HG03442 (cell line): ENCODE measurements around the gene MMP15.
A peak's percentile ranks its signal among the peaks of the same experiment; 100 is the strongest.

Source experiments
- ATAC-seq: cut with Tn5 transposase; IDR thresholded peaks from one replicate; pipeline ENCODE4 v1.9.1; 2021; ENCODE audit warnings: mild to moderate bottlenecking, moderate library complexity; ENCODE audit not compliant: unreplicated experiment

Gene MMP15

DNA sequence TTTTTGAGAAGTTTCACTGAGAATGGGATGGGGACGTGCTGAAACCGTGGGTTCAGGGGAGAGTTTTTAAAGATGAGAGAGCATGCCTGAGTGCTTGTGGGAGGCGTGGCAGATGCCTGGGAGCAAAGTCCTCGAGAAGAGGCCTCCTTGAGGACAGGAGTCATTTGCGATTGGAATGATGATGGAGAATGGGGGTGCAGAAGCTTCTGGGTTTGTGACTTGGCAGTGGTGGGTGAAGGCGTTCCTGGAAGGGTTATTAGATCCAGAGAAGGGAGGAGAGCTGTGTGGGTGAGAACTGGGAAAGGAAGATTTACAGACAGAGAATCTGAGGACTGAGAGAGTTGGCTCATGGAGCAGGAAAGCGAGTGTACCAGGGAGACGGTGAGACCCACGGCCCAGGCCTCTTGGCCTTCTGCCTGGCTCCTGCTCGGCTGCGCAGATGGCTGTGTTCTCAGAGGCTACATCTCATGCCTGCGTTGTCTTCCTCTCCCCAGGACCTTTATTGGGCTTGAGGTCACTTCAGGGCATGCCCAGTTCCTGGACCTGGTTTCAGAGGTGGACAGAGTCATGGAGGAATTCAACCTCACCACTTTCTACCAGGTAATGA is 8.6 kb upstream of the MMP15 start:
- ATAC-seq: no peak

DNA sequence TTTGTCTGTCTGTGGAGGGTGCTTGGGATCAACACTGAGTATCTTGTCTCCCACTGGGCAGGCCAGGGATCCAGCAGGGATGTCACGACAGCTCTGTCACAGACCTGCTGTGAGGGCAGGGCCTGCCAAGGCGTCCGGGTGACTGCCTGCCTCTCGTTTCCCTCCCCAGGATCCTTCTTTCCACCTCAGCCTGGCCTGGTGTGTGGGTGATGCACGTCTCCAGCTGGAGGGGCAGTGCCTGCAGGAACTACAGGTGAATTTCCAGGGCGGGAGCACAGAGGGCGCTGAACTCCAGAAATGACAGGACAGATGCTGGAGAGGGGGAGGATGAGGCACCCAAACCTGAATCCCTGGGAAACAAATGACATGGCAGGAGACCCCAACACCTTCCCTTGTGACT is 6.8 kb upstream of the MMP15 start:
- ATAC-seq: no peak

DNA sequence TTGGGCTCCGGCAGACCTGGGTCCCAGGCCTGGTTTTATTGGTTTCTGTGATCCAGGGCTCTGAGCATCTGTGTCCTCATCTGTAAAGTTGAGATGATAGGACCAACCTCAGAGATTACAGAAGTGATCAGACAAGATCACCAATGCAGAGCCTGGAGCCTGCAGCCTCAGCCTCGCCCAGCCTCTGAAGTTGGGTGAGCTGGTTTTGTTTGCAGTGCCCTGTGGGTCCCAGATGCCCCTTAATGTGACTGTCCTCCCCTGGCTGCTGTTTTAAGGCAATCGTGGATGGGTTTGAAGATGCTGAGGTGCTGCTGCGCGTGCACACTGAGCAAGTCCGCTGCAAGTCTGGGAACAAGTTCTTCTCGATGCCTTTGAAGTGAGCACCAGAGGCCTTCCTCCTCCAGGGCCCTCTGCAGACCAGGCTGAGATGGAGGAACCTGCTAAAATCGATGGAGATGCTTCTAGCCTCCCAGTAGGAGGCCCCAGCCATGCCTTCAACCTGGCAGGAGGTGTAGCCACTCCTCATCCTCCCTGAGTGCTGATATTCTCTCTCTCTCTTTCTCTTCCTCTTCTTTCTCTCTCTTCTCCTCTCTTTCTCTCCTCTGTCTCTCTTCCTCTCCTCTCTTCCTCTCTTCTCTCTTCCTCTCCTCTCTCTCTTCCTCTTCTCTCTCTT is 5.6 kb upstream of the MMP15 start:
- no peak for ATAC-seq

DNA sequence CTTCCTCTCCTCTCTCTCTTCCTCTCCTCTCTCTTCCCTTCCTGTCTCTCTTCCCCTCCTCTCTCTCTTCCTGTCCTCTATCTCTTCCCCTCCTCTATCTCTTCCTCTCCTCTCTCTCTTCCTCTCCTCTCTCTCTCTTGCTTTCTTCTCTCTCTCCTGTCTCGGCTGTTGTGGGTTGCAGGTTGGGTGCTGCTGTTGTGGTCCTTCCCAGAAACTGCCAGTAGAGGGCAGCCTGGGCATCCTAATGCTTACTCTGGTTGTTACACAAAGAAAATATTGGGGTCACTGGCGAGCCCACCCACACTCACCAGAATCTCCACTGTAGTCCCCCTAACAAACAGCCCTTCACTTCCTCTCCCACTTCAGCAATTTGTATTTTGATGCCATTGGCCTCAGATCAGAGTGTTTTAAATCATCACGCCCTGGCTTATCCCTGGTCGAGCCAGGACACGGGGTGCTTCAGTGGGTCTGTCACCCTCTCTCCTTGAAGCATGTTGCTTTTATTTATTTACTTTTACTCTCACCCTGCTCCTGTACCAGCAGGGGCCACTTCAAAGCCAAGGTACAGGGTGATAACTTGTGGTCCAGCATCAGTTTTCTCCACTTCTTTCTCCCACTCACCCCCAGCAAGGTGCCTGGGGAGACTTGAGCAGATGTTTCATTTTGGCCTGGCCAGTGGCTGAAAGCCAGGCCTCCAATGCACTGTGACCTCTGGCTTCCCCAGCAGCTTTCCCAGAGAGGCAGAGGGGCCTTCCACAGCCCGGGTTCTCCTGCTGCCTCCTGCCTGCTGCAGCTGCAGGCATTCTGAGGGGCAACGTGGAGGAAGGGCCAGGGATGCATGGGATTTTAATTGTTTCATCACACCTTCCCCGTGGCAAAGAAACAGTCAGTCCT is 4.7 kb upstream of the MMP15 start:
- no peak for ATAC-seq

DNA sequence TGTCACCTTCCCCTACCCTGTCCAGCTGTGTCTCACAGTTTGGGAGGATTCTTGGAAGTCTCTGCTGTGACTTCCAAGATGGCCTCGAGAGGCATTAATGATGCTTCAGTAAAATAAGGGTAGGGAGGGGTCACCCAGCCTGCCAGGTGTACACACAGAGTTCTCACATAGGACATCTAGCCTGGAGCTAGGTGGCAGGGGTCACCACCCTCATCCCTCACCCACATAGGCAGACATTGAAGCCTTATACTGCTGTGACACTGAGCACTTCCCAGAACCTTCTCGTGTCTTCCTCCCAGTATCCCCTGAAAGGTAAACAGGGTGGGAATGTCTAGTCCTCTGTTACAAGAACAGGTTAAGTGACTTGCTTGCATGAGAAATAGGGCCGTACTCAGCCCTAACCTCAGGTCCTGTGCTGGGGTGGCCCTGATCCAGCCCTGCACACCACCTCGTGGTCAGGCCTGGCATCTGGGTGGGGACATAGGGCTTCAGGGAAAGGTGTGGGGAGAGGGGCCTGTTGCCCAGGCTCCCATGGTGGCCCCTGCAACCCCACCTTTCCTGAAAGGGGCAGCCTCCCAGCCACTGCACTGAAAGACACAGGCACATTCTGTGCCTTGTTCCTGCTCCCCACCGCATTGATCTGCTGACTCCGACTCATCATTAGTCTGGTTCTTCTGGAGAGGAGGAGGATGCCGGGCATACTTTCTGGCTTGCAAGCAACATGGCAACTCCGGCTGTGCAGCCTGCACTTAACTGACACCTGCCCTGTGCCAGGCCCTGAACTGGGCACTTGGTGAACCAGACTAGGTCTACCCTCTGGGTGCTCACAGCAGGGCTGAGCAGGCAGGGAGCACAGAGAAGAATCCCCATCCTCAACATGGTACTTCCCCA is 3.6 kb upstream of the MMP15 start:
- no peak for ATAC-seq

DNA sequence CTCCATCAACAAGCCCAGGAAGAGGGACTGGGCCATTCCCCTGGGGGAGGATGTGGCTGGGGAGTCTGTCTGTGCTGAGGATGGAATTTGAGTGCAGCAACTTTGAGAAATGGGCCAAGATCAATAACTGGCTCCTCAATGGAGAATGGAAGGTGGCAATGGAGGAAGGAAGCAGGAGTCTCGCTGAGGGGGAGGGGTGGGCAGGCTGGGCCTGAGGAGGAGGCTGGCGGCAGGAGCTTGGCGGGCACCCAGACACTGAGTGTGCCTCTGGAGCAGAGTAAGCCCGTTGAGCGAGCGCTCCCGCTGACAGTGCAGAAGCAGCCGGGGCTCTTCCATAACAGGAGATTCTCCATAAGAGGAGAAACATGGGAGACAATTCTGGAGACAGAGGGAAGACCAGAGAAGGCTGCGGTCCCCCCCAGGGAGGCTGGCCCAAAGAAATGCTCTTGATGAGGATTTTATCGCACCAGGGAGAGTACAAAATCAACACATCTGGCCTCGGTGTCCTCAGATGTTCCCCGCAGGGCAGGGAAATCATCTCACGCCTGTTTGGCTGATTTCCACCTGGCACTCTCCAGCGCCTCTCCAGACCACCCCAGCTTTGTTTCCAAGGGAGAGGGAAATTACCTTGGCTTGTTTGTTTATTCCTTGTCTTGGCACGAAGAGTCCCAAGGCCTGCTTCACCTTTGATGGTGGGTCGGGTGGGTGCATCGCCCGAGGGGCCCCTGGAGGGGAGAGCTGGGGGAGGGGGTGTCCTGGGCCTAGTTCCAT is 2.8 kb upstream of the MMP15 start:
- no peak for ATAC-seq

DNA sequence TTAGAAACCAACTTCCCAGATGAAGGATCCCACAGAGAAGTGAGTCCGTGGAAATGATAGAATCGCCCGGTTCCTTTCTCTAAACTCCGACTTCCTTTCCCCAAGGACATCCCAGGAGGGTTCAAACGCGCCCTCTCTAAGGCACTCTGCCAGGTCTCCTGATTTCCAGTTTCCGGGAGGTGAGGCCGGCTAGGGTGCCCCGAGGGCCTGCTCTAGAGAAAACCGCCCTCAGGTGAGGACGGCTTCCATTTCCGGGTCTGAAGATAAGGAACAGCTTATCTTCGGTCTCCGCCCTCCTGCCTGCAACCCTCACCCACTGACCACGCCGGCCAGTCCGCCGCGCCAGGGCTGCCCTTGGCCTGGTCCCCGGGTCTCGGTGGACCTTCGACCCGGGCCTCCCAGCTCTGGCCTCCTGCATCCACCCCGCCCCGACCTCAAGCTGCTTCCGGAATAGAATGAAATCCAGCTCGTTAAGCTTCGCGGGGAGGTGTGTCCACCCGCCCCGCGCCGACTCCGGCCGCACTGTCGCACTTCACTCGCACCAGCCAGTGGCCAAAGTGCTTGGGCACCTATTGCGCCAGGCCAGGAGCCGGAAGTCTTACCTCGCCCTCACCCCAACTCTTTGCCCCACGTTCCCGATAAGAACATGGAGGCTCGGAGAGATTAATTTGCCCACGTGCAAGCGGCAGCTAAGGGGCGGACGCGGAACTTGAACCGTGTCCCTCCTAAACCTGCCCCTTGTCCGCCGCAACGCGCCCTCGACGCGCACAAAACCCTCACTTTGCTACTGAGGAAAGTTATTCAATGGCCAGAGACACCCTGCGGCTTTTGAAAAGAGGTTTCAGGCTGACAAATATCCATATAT is 836 bp upstream of the MMP15 start:
- no peak for ATAC-seq

DNA sequence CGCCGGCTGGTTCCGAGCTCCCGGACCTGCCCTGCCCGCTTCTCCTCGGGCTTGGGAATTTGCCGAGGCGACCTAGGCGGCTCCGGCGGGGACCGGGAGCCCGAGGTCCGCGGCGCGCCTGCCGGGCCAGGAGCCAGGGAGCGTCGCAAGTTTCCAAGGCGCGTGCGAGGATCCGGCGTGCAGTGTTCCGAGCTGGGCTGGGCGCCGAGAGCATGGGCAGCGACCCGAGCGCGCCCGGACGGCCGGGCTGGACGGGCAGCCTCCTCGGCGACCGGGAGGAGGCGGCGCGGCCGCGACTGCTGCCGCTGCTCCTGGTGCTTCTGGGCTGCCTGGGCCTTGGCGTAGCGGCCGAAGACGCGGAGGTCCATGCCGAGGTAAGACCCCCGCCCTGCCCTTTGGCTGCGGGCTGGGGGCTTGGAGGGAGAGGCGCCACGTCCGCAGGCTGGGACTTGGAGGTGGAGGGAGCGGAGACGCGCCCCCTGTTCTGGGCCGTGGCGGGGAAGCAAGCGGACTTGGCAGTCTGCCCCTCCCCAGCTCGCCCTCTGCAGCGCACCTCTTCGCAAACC is 668 bp downstream of the MMP15 start:
- ATAC-seq: peak; percentile 3

DNA sequence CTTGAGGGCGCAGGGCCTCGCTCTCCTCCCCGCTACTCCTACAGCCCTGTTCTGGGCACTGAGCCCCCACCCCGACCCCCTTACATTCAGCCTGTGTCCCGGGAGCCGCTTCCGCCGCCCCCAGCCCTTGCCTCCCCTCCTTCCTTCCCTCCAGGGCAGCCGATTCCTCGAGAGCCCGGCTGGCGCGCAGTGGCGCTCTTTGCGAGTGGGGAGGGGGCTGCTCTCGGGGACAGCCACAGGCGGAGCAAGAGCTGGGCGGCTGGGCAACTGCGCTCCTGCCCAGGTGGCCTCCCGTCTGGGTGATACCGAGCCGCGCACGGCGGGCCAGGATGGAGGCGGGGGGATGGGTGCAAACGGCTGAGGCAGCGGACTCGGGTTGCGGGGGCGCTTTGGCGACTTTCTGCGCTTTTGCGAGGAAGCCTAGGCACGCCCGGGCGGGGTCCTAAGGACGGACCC is 1.2 kb downstream of the MMP15 start:
- ATAC-seq: no peak

DNA sequence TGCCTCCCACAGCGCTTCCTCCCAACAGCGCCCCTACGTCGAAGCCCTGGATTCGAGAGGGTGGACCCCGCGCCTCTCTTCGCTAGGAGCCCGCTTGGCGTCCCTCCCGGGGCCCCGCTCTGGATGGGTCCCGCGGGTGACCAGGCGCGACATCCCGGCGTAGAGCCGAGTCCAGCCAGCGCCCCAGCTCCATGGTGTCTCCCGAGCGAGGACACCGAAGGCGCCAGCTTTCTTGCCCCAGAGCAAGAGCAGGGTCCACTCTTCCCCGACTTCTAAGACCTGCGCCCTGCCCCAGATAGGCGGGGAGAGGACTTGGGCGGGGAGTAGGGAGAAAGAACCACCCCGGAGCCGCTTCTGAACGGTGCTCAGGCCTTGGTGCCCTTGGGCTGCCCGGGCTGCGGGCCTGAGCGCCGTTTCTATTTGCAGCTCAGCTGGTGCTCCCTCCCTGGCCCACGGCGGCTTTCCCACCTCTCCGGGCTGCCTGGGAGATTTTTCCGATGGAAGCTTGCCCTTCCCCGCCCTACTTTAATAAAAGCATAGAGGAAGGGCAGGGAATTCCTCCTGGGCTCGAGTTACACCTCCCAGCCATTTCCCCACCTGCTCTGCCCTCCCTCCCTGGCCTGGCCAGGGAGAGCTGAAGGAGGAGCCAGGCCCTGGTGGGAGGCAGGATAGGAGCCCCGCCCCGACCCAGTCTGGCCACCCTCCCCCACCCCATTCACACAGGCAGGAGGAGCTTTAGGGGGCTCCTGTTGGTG is 1.8 kb downstream of the MMP15 start:
- no peak for ATAC-seq

DNA sequence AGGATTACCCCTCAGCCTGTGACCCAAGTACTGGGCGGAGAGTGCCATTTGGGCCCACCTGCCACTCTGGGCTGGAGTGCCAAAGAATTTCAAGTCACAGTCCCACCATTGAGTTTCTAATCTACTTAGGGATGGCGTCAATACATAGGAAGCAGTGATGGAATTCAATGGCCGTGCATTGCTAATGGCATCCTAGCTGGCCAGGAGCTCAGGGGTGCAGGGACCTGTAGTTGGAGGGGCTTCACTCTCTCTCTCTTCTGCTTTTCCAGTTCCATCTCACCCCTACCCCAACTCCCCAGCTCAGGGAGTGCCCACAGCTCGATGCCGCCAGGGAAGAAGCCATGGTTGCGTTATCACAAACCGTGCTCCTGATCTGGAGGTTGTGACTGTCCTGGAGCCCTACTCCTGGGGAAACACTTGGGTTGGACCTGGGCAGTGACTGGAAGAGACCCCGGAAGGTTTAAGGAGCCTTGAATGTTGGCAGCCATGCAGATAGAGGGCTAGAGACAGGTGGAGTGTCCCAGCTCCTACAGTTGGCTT is 2.4 kb downstream of the MMP15 start:
- no peak for ATAC-seq

DNA sequence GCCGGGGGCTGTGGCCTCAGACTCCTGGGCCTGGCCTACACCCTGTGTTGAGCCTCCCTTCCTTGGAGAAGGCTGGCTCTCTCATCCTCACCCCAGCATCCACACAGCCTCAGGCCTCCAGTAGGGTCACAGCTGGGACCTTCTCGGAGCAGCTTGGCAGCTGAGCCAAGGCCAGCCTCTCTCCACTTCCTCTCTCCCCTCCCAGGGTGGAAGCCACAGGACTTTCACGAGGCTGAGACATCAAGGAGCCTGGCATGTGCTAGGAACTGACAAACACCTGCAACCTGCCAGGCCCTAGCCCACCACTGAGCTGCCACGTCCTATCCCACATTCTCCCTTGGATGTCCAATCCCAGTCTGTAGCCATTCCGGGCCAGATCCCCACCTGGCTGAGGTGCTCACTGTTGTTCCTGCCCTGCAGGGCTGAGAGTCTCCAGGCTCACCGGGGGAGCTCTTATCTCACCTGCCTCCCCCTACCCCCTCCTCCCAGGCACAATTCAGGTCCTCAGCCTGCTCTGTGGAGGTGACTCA is 3.1 kb downstream of the MMP15 start:
- ATAC-seq: no peak

DNA sequence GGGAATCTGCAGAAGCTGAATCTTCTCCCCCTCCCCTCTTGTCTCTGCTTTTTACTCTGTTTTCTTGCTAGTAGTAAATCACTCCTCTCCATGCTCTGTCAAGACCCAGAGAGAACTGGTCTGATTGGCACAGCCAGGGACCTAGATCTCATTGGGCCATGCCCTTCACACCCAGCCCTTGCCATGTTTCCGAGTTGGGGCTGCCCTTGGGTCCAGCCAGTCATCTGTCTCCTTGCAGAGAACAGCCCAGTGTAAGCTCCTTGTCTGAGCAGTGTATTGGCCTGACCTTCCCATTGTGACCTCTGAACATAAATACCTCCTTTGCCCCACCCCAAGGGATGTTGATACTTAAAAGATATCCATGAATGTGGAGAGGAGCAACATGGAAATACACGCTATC is 3.9 kb downstream of the MMP15 start:
- no peak for ATAC-seq

DNA sequence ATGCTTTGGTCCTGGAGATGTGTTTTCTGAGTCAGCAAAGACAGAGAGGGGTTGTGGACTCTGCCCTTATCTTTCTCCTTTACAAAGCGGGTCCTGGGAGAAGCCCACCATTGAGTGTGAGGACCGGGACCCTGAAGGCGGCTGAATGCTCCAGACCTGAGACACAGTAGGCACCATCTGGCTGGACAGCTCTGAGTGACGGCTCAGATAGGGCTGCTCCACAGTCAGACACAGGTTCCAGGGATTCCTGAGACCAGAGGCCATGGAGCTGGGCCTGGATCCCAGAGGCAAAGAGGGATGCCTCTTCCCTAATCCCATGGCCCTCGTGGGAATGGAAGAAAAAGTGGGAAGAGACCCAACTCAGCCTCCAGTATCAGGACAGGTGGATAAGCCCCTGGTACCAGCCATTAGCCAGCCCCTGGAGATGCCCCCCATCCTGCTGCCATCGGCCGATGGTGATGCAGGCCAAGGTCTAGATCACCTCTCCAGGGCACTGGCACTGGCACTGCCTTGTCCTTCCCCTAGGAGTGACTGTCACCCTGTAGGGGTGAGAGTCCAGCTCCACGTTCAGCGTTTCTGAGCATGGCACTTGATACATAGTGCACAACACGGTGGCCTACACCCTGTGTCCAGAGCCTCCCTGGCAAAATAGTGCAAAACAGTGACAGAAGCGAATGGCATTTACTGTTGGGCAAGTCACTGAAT is 4.7 kb downstream of the MMP15 start:
- no peak for ATAC-seq

DNA sequence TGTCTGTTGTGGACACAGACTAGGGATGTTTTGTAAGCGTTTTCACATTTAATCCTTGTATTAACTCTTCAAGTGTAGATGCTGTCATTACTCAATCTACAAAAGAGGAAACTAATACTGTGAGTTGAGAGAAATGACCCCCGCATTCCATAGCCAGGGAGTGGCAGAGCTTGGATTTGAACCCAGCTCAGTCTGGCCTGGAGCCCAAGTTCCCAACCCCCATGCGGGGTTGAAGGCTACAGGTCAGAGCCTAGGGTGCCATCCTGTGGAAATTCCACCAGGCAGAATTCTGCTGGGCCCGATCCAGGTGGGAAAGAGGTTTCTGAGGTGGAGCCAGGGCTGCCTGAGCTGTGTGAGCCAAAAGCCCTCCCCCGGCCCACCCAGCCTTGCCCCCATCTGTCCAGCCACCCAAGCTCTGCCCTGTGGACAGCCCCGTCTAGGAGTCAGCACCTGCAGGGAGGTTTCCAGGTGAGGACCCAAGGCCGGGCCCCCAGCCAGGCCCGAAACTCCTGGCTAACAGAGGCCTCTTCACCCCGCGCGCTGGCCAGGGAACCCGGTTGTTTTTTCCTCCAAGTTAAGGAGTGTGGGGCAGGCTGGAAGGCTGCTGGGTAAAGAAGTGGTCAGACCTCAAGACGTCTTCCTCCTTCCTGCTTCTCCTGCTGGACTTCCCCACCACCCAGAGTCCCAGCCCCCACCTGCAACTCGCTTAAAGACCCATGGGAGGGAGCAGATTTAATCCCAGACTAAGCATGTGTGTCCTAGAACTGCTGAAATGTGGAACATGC is 5.7 kb downstream of the MMP15 start:
- no peak for ATAC-seq

DNA sequence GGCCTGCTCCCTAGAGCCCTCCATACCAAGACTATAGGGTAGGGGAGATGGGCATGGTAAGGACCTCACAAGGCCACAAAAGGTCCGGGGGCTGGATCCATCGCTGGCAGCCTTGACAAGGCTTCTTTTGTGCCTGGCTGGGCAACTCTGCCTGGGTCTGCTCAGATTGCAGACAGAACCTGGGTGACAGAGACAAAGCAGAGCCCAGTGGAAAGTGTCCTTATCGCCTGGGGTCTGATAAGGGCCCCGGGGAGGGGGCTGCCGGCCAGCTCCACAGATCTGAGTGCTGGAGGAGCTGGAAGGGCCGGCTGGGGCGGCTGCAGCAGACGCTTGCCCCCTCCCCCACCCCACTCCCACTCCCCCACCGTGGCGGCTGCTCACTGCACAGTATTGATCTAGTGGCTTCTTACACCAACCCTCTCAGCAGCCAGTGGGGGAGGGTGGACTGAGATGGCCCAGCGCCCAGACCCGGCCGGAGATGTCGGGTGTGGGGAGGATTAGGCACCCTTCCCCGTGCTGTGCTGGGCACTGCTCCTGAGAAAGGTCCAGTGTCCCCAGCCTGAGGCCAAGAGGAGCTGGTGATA is 7.2 kb downstream of the MMP15 start:
- ATAC-seq: no peak
